Spleen (tissue), 11 donors: ENCODE measurements around the gene SYK. TPM values are rescaled to one million over a fixed set of nuclear protein-coding genes. Genes with fewer than 3 reads are reported as not detected.
"Not testable (repeated sequence)": the region's sequence is repeated elsewhere in the genome, so short reads cannot be mapped to it uniquely, and the experiment has no call there.

Source experiments
- DNase-seq: peaks from one replicate; pipeline ENCODE4 v3.0.0-alpha.2; 2020
- H3K27ac ChIP-seq, 8 donors: fragments of 200-600 bp; sonication (generic) in 7 of 8; 1 replicate in 4 of 8; 2 replicates in 4 of 8; pipeline versions ENCODE4 v1.5.0 to v1.8.0; 2016 to 2021; ENCODE audit warnings: inconsistent platforms in 4 of 8, mild to moderate bottlenecking in 4 of 8, moderate library complexity in 1 of 8
- H3K27me3 ChIP-seq, 7 donors: fragments of 200-600 bp; sonication (generic) in 6 of 7; replicated peaks in 1 of 7; 1 replicate in 4 of 7; 2 replicates in 3 of 7; pipeline versions ENCODE4 v1.5.0 to v1.8.0; 2016 to 2021; ENCODE audit warnings: inconsistent platforms in 3 of 7, mild to moderate bottlenecking in 1 of 7
- H3K36me3 ChIP-seq, 6 donors: fragments of 200-600 bp; sonication (generic) in 5 of 6; 1 replicate in 4 of 6; 2 replicates in 2 of 6; pipeline versions ENCODE4 v1.5.0 to v1.8.0; 2016 to 2021; ENCODE audit warnings: inconsistent platforms in 2 of 6
- H3K4me1 ChIP-seq, 6 donors: fragments of 200-600 bp; sonication (generic) in 5 of 6; 1 replicate in 3 of 6; 2 replicates in 3 of 6; pipeline versions ENCODE4 v1.5.0 to v1.8.0; 2016 to 2021; ENCODE audit warnings: inconsistent platforms in 3 of 6
- H3K4me3 ChIP-seq, 8 donors: fragments of 200-600 bp; sonication (generic) in 7 of 8; 1 replicate in 4 of 8; 2 replicates in 4 of 8; pipeline versions ENCODE4 v1.5.0 to v1.8.0; 2016 to 2021; ENCODE audit warnings: inconsistent platforms in 4 of 8, mild to moderate bottlenecking in 4 of 8, moderate library complexity in 2 of 8
- H3K9me3 ChIP-seq, 8 donors: fragments of 200-600 bp; sonication (generic) in 7 of 8; 1 replicate in 4 of 8; 2 replicates in 4 of 8; pipeline versions ENCODE4 v1.5.0 to v1.8.0; 2016 to 2021; ENCODE audit warnings: inconsistent platforms in 4 of 8
- CTCF ChIP-seq, 11 experiments: fragments of 200-600 bp in 7 of 11; fragments of 450-650 bp in 4 of 11; sonication (generic) in 4 of 11; IDR thresholded peaks in 8 of 11; conservative IDR thresholded peaks in 3 of 11; 1 replicate in 7 of 11; 2 replicates in 4 of 11; pipeline versions ENCODE4 v1.4.0 to v1.8.0; 2016 to 2021; ENCODE audit warnings: antibody characterized with exemption in 11 of 11, inconsistent platforms in 4 of 11, mild to moderate bottlenecking in 1 of 11
- POLR2A ChIP-seq, 3 donors: fragments of 450-650 bp; IDR thresholded peaks; one replicate each; pipeline ENCODE4 v1.5.1; 2017; ENCODE audit warnings: antibody characterized with exemption in 3 of 3, mild to moderate bottlenecking in 1 of 3
- POLR2AphosphoS5 ChIP-seq, 3 donors: sonication (generic); formaldehyde crosslinking; IDR thresholded peaks; one replicate each; pipeline ENCODE4 v1.5.1; 2017; ENCODE audit warnings: antibody characterized with exemption in 3 of 3
- WGBS, 5 donors: extraction: QIAGEN DNeasy Blood & Tissue Kit in 3 of 5; methylation state at CpG; one replicate each; pipeline versions ENCODE4 v1.1.5 to v1.1.7; 2013 to 2018; 5-methylcytosine and 5-hydroxymethylcytosine counted together
- intact Hi-C: fragments of 100-400 bp; cut with DNase I; formaldehyde crosslinking; loops from one replicate; pipeline ENCODE4 v1.15.0; 2023; ENCODE audit warnings: low total_unique reads
- polyA plus RNA-seq, 3 donors: library from polyadenylated mRNA; stranded (reverse); fragments of 200-250 nt; gene quantifications; one replicate each; pipeline ENCODE4 v1.2.1, GENCODE V29; 2013
- total RNA-seq, 7 donors: library from RNA; depleted of rRNA in 3 of 7; stranded (reverse); fragments of >200 nt in 3 of 7; fragmentation: NEBNext Ultra II Directional in 4 of 7; extraction: Animal tissue kit (Norgen Biotek cat#: 25700) in 4 of 7; gene quantifications; one replicate each; pipeline versions ENCODE4 v1.1.0 to v1.2.1, GENCODE V29; 2016 to 2021
- donor health status: healthy with polysubstance abuse.
- donor health status: DM: no; HTN: no; CAD: no; lungs with moderate emphysema.
- donor health status: DM: no; HTN: no; CAD: no.
- donor health status: Bipolar disorder and iron deficiency.
- donor health status: healthy.
- donor health status: DM: no; HTN: no; CAD: no.
- donor health status: DM: yes; HTN: yes; CAD: no.

SYK gene
- total and polyA plus RNA-seq, 10 donors = 42.6 to 152 (median 111) TPM

DNA sequence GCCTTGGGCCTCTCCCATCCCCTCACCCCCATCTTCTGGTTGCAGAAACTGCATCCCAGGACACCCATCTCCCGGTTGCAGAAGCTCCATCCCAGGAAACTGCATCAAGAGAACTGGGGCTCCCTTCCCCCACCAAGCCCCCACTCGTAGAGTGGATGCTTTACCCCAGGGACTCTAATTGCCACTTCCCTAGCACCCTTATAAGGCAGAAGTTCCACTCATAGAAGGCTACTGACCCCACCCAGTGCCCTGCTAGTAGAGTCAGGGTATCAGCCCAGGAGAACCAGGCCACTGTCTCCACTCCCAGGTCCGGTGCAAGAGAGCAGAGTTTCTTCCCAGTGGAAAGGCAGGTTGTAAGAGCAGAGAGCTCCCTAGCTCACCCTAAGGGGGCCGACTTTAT, 12.2 kb upstream of the SYK start:
- Histone ChIP-seq H3K36me3 (no peaks in the 10 kb centered on the region), H3K27me3 (no peaks in the 10 kb centered on the region), H3K4me1 (peaks cover 0 to 40% (median 17%) of the 10 kb centered on the region in 6 donors), H3K9me3 (no peaks in the 10 kb centered on the region), H3K4me3 (no peak overlapping the region), H3K27ac (no peak overlapping the region)
- TF ChIP-seq POLR2AphosphoS5 (IDR thresholded peaks at IDR 0.05) (no peak), POLR2A (IDR thresholded peaks at IDR 0.05) (no peak), CTCF (IDR thresholded peaks at IDR 0.05 in 8 of 11, conservative IDR thresholded peaks at IDR 0.05 in 3 of 11) (no peak)
- intact Hi-C loops = no loop called here
- DNase-seq = no peak
- 68 to 78% (median 71%) methylated on average over 4 of the region's 4 CpGs for WGBS, 5 donors

DNA sequence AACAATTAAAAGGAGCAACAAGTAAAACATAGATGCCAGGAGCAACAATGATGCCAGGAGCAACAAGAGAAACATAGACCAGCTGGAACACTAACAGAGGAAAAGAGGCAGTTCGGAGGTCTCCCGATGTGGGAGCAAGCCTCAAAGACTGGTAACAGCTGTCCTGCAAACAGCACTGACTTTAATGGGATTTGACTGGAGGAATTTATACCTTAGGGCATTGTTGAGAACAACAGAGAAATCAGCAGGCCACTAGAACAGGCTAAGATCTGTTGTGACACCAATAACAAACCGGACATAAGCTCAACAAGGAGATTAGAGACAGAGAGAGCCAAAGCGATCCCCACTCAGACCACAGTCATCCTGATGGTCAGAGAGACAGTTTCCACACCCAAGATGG, 11.8 kb upstream of the SYK start:
- DNase-seq = no peak
- H3K36me3 ChIP-seq = no peaks in the 10 kb centered on the region
- H3K27ac ChIP-seq = no peak overlapping the region
- TF ChIP-seq POLR2AphosphoS5 (IDR thresholded peaks at IDR 0.05) (no peak), POLR2A (IDR thresholded peaks at IDR 0.05) (no peak), CTCF (IDR thresholded peaks at IDR 0.05 in 8 of 11, conservative IDR thresholded peaks at IDR 0.05 in 3 of 11) (no peak)
- no peaks in the 10 kb centered on the region for H3K27me3 ChIP-seq
- intact Hi-C loops = no loop called here
- 67 to 86% (median 84%) methylated on average over 4 of the region's 4 CpGs for WGBS, 5 donors
- peaks cover 0 to 44% (median 20%) of the 10 kb centered on the region in 6 donors for H3K4me1 ChIP-seq
- H3K4me3 ChIP-seq = no peak overlapping the region
- H3K9me3 ChIP-seq = no peaks in the 10 kb centered on the region

GRCh38 chr9:90793024-90793423, 8.6 kb upstream of the SYK start:
- H3K4me3 ChIP-seq, intact Hi-C loops, H3K9me3 ChIP-seq, H3K36me3 ChIP-seq, H3K27me3 ChIP-seq, DNase-seq, H3K27ac ChIP-seq: not testable (repeated sequence)
- peaks cover 6 to 68% (median 43%) of the 10 kb centered on the region in 6 donors for H3K4me1 ChIP-seq
- whole genome bisulfite sequencing, 5 donors = 71 to 91% (median 82%) methylated on average over 1 to 3 of the region's 3 CpGs; no CpG with 5 or more reads in 2 of the 5 donors

GRCh38 chr9:90793729-90794128, 7.9 kb upstream of the SYK start:
- intact Hi-C loops = no loop called here
- Histone ChIP-seq H3K4me3 (no peak overlapping the region), H3K9me3 (no peaks in the 10 kb centered on the region), H3K27ac (peak overlapping the region in 4 of 8 donors; percentile 14 to 94 (median 84)), H3K27me3 (no peaks in the 10 kb centered on the region), H3K36me3 (no peaks in the 10 kb centered on the region), H3K4me1 (peaks cover 6 to 65% (median 41%) of the 10 kb centered on the region in 6 donors)
- DNase-seq = no peak
- WGBS, 5 donors = 47 to 75% (median 61%) methylated on average over 2 of the region's 2 CpGs
- TF ChIP-seq POLR2A (IDR thresholded peaks at IDR 0.05) (no peak), CTCF (IDR thresholded peaks at IDR 0.05 in 8 of 11, conservative IDR thresholded peaks at IDR 0.05 in 3 of 11) (no peak), POLR2AphosphoS5 (IDR thresholded peaks at IDR 0.05) (no peak)

DNA sequence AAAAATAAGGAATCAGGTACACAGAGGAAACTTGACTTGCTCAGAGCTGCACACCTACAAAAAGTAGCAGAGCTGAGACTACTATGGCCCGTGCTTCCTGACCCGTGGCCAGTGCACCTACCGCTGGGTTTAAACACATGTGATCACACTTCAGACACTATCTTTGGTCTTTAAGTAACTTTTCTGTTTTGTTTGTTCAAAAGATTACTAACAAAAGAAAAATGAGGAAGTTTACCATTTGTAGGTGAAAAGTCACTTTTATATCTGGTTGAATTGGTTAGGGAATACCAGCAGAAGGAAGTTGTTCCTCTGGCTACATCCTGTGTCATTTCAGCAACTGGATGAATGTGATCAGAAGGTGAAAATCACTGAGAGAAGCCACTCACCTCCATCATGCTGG, 6.5 kb upstream of the SYK start:
- TF ChIP-seq CTCF (IDR thresholded peaks at IDR 0.05 in 8 of 11, conservative IDR thresholded peaks at IDR 0.05 in 3 of 11) (no peak), POLR2A (IDR thresholded peaks at IDR 0.05) (no peak), POLR2AphosphoS5 (IDR thresholded peaks at IDR 0.05) (no peak)
- no peak for DNase-seq
- Histone ChIP-seq H3K27me3 (peaks cover 0 to 7% (median 0%) of the 10 kb centered on the region in 7 donors), H3K4me3 (peak overlapping the region in 1 of 8 donors; percentile 17), H3K9me3 (no peaks in the 10 kb centered on the region), H3K4me1 (peaks cover 6 to 65% (median 34%) of the 10 kb centered on the region in 6 donors), H3K27ac (peak overlapping the region in 7 of 8 donors; percentile 57 to 94 (median 82)), H3K36me3 (no peaks in the 10 kb centered on the region)
- intact Hi-C loops = no loop called here
- 36 to 41% (median 38%) methylated on average over 3 of the region's 3 CpGs for WGBS, 5 donors
